Lower leg skin (tissue), 3 donors: Measurements from ENCODE around the gene LCE5A.

Experiments
- CTCF ChIP-seq, 3 donors: fragments of 450-650 bp; IDR thresholded peaks; one replicate each; pipeline ENCODE4 v1.5.1; 2016; ENCODE audit warnings: antibody characterized with exemption in 3 of 3, mild to moderate bottlenecking in 3 of 3, moderate library complexity in 2 of 3
- POLR2A ChIP-seq, 2 donors: fragments of 450-650 bp; IDR thresholded peaks; one replicate each; pipeline ENCODE4 v1.6.1; 2016 to 2017; ENCODE audit warnings: antibody characterized with exemption in 2 of 2, mild to moderate bottlenecking in 1 of 2, moderate library complexity in 1 of 2

GRCh38 chr1:152473887-152474537 lies 36.6 kb upstream of the LCE5A start:
- TF ChIP-seq CTCF (IDR thresholded peaks at IDR 0.05) (no peak), POLR2A (IDR thresholded peaks at IDR 0.05) (no peak)
